Neural cell (in vitro differentiated cells): ENCODE results near the gene PRRT2.

Experiments
- EP300 ChIP-seq: fragments of 450-650 bp; conservative IDR thresholded peaks from 2 replicates; pipeline ENCODE4 v1.6.1; 2014; ENCODE audit warnings: antibody characterized with exemption, mild to moderate bottlenecking, moderate library complexity; ENCODE audit not compliant: poor library complexity, severe bottlenecking
- EZH2 ChIP-seq: fragments of 200-600, 300-800 bp; shearing (Covaris generic), sonication (generic); IDR thresholded peaks from 2 replicates; pipeline ENCODE4 v1.6.1; 2014; ENCODE audit warnings: antibody characterized with exemption, low read length, borderline replicate concordance, mild to moderate bottlenecking; ENCODE audit not compliant: insufficient read depth, poor library complexity, severe bottlenecking
- MXI1 ChIP-seq: fragments of 450-650 bp; conservative IDR thresholded peaks from 2 replicates; pipeline ENCODE4 v1.6.1; 2014; ENCODE audit warnings: antibody characterized with exemption, mild to moderate bottlenecking; ENCODE audit not compliant: poor library complexity, severe bottlenecking
- POLR2AphosphoS5 ChIP-seq: IDR thresholded peaks from 2 replicates; pipeline ENCODE4 v1.6.1; 2012
- RAD21 ChIP-seq: fragments of 450-650 bp; conservative IDR thresholded peaks from 2 replicates; pipeline ENCODE4 v1.6.1; 2014; ENCODE audit warnings: antibody characterized with exemption, mild to moderate bottlenecking, moderate library complexity
- SMC3 ChIP-seq: fragments of 450-650 bp; conservative IDR thresholded peaks from 2 replicates; pipeline ENCODE4 v1.6.1; 2014; ENCODE audit warnings: antibody characterized with exemption, mild to moderate bottlenecking, moderate library complexity; ENCODE audit not compliant: poor library complexity
- TAF1 ChIP-seq: IDR thresholded peaks from 2 replicates; pipeline ENCODE4 v1.6.1; 2012; ENCODE audit warnings: low read depth
- TF ChIP-seq, protein P1 (sequence below): fragments of 450-650 bp; IDR thresholded peaks from 2 replicates; pipeline ENCODE4 v1.5.1; 2014; ENCODE audit warnings: antibody characterized with exemption, mild to moderate bottlenecking, moderate library complexity; ENCODE audit not compliant: poor library complexity, severe bottlenecking
- TF ChIP-seq, protein P2 (sequence below): IDR thresholded peaks from 2 replicates; pipeline ENCODE4 v1.6.1; 2012; ENCODE audit warnings: borderline replicate concordance

- TF ChIP-seq, protein P1, sequence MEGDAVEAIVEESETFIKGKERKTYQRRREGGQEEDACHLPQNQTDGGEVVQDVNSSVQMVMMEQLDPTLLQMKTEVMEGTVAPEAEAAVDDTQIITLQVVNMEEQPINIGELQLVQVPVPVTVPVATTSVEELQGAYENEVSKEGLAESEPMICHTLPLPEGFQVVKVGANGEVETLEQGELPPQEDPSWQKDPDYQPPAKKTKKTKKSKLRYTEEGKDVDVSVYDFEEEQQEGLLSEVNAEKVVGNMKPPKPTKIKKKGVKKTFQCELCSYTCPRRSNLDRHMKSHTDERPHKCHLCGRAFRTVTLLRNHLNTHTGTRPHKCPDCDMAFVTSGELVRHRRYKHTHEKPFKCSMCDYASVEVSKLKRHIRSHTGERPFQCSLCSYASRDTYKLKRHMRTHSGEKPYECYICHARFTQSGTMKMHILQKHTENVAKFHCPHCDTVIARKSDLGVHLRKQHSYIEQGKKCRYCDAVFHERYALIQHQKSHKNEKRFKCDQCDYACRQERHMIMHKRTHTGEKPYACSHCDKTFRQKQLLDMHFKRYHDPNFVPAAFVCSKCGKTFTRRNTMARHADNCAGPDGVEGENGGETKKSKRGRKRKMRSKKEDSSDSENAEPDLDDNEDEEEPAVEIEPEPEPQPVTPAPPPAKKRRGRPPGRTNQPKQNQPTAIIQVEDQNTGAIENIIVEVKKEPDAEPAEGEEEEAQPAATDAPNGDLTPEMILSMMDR, result no peak
- TF ChIP-seq POLR2AphosphoS5 (no peak), RAD21 (no peak), EZH2 (no peak), EP300 (no peak), TAF1 (no peak), SMC3 (no peak), MXI1 (no peak)
- TF ChIP-seq, protein P2, sequence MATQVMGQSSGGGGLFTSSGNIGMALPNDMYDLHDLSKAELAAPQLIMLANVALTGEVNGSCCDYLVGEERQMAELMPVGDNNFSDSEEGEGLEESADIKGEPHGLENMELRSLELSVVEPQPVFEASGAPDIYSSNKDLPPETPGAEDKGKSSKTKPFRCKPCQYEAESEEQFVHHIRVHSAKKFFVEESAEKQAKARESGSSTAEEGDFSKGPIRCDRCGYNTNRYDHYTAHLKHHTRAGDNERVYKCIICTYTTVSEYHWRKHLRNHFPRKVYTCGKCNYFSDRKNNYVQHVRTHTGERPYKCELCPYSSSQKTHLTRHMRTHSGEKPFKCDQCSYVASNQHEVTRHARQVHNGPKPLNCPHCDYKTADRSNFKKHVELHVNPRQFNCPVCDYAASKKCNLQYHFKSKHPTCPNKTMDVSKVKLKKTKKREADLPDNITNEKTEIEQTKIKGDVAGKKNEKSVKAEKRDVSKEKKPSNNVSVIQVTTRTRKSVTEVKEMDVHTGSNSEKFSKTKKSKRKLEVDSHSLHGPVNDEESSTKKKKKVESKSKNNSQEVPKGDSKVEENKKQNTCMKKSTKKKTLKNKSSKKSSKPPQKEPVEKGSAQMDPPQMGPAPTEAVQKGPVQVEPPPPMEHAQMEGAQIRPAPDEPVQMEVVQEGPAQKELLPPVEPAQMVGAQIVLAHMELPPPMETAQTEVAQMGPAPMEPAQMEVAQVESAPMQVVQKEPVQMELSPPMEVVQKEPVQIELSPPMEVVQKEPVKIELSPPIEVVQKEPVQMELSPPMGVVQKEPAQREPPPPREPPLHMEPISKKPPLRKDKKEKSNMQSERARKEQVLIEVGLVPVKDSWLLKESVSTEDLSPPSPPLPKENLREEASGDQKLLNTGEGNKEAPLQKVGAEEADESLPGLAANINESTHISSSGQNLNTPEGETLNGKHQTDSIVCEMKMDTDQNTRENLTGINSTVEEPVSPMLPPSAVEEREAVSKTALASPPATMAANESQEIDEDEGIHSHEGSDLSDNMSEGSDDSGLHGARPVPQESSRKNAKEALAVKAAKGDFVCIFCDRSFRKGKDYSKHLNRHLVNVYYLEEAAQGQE, result no peak
These were observed 17.7 kb upstream of the PRRT2 start for GRCh38 chr16:29794231-29794710.
